Measurements from ENCODE around the gene ASCC2.

DNA sequence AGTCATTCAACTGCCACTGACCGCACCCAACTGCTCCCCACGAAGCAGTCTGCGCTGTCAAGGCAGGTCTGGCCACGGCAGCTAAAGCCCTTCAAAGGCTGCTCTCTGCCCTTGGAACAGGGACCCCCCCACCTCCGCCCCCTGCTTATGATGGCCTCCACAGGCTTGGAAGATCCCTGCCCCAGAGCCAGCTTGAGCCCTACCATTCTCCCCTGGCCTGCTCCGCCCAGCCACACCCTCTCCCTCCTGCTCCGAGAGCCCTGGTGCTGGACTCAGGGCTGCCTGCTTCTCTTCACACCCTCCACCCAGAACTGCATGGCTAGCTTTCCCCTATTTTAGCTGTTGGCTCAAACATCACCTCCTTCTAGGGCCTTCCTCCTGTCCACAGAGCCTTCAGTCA is 90.2 kb downstream of the ASCC2 start:
- TF ChIP-seq ZBTB33 (IDR thresholded peaks at IDR 0.05) (no peak), TAF1 (conservative IDR thresholded peaks at IDR 0.05) (no peak), FOXA1 (IDR thresholded peaks at IDR 0.05) (no peak), SP1 (IDR thresholded peaks at IDR 0.05) (no peak), JUND (IDR thresholded peaks at IDR 0.05) (no peak), RXRA (IDR thresholded peaks at IDR 0.05) (no peak), GABPA (IDR thresholded peaks at IDR 0.05 in 1 of 2, conservative IDR thresholded peaks at IDR 0.05 in 1 of 2) (no peak), ATF3 (IDR thresholded peaks at IDR 0.05) (no peak), HNF4A (conservative IDR thresholded peaks at IDR 0.05) (no peak)
- TF ChIP-seq, protein P1, sequence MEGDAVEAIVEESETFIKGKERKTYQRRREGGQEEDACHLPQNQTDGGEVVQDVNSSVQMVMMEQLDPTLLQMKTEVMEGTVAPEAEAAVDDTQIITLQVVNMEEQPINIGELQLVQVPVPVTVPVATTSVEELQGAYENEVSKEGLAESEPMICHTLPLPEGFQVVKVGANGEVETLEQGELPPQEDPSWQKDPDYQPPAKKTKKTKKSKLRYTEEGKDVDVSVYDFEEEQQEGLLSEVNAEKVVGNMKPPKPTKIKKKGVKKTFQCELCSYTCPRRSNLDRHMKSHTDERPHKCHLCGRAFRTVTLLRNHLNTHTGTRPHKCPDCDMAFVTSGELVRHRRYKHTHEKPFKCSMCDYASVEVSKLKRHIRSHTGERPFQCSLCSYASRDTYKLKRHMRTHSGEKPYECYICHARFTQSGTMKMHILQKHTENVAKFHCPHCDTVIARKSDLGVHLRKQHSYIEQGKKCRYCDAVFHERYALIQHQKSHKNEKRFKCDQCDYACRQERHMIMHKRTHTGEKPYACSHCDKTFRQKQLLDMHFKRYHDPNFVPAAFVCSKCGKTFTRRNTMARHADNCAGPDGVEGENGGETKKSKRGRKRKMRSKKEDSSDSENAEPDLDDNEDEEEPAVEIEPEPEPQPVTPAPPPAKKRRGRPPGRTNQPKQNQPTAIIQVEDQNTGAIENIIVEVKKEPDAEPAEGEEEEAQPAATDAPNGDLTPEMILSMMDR (IDR thresholded peaks at IDR 0.05; ENCODE audit: low read depth, low read length, missing input control) = no peak
- TF ChIP-seq, protein P2, sequence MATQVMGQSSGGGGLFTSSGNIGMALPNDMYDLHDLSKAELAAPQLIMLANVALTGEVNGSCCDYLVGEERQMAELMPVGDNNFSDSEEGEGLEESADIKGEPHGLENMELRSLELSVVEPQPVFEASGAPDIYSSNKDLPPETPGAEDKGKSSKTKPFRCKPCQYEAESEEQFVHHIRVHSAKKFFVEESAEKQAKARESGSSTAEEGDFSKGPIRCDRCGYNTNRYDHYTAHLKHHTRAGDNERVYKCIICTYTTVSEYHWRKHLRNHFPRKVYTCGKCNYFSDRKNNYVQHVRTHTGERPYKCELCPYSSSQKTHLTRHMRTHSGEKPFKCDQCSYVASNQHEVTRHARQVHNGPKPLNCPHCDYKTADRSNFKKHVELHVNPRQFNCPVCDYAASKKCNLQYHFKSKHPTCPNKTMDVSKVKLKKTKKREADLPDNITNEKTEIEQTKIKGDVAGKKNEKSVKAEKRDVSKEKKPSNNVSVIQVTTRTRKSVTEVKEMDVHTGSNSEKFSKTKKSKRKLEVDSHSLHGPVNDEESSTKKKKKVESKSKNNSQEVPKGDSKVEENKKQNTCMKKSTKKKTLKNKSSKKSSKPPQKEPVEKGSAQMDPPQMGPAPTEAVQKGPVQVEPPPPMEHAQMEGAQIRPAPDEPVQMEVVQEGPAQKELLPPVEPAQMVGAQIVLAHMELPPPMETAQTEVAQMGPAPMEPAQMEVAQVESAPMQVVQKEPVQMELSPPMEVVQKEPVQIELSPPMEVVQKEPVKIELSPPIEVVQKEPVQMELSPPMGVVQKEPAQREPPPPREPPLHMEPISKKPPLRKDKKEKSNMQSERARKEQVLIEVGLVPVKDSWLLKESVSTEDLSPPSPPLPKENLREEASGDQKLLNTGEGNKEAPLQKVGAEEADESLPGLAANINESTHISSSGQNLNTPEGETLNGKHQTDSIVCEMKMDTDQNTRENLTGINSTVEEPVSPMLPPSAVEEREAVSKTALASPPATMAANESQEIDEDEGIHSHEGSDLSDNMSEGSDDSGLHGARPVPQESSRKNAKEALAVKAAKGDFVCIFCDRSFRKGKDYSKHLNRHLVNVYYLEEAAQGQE (IDR thresholded peaks at IDR 0.05) = no peak
- TF ChIP-seq, protein P3, sequence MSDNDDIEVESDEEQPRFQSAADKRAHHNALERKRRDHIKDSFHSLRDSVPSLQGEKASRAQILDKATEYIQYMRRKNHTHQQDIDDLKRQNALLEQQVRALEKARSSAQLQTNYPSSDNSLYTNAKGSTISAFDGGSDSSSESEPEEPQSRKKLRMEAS (IDR thresholded peaks at IDR 0.05) = no peak
